GM12878 (cell line): ENCODE measurements around the gene MARF1. TPM values are rescaled to one million over a fixed set of nuclear protein-coding genes. Genes with fewer than 3 reads are reported as not detected.

Source experiments
- ATAC-seq: fragments of 200-7000 bp; cut with Tn5 transposase; 3 replicates; pipeline ENCODE4 v1.9.1; 2020; ENCODE audit warnings: mild to moderate bottlenecking, moderate library complexity
- BruUV-seq: library from RNA; stranded (reverse); fragments of 400-500 nt; replicated peaks from 2 replicates; lab custom pipeline; 2021; lab: Mats Ljungman, UMichigan
- CTCF ChIA-PET: fragments of 300-600 bp; sonication (Branson Sonifier 250); formaldehyde crosslinking; extraction: SDS; loops from one replicate; lab custom pipeline; 2021; ENCODE audit warnings: inconsistent platforms; lab: Yijun Ruan, JAX
- POLR2A ChIA-PET: fragments of 350-600 bp; formaldehyde crosslinking; extraction: SDS; loops from one replicate; lab custom pipeline; 2021; ENCODE audit warnings: inconsistent platforms; lab: Charles Lee
- RAD21 ChIA-PET: fragments of 300-600 bp; sonication (Branson Sonifier 250); formaldehyde crosslinking; loops from one replicate; lab custom pipeline; 2023; ENCODE audit warnings: antibody characterized with exemption; ENCODE audit not compliant: unreplicated experiment; lab: Charles Lee
- SMC1A ChIA-PET: fragments of 300-600 bp; sonication (Branson Sonifier 250); formaldehyde crosslinking; loops from one replicate; lab custom pipeline; 2023; ENCODE audit not compliant: unreplicated experiment, uncharacterized antibody; lab: Charles Lee
- DNase-seq: peaks from one replicate; pipeline ENCODE4 v3.0.0-alpha.2; 2011; ENCODE audit warnings: low read depth, low spot score
- FAIRE-seq: peaks from 3 replicates; lab custom pipeline; 2011; peaks lifted over from hg19 to GRCh38; lab: Jason Lieb, UNC
- H2AFZ ChIP-seq: 2 replicates; pipeline ENCODE4 v1.6.0; 2011; ENCODE audit warnings: low read depth, low read length, control low read depth; ENCODE audit not compliant: control insufficient read depth
- H3K27ac ChIP-seq: 2 replicates; pipeline ENCODE4 v1.5.1; 2011; ENCODE audit warnings: control low read depth; ENCODE audit not compliant: control insufficient read depth, insufficient read depth
- H3K27me3 ChIP-seq, 2 experiments: replicated peaks in 1 of 2; 2 replicates each; pipeline versions ENCODE4 v1.6.0 to v1.6.1; 2011; ENCODE audit warnings: low read length in 1 of 2; ENCODE audit not compliant: control insufficient read depth in 2 of 2, insufficient read depth in 2 of 2
- H3K36me3 ChIP-seq, 2 experiments: 2 replicates each; pipeline ENCODE4 v1.5.1; 2011; ENCODE audit warnings: low read length in 1 of 2; ENCODE audit not compliant: control insufficient read depth in 2 of 2, insufficient read depth in 2 of 2
- H3K4me1 ChIP-seq: 2 replicates; pipeline ENCODE4 v1.6.1; 2011; ENCODE audit warnings: mild to moderate bottlenecking, low read length, moderate library complexity, mixed read lengths; ENCODE audit not compliant: control insufficient read depth, insufficient read depth
- H3K4me2 ChIP-seq: 2 replicates; pipeline ENCODE4 v1.6.0; 2011; ENCODE audit warnings: control low read depth; ENCODE audit not compliant: control insufficient read depth, insufficient read depth
- H3K4me3 ChIP-seq: fragments of 200-600 bp; sonication (generic); 2 replicates; pipeline ENCODE4 v1.5.1; 2016
- H3K79me2 ChIP-seq: 2 replicates; pipeline ENCODE4 v1.6.0; 2011; ENCODE audit warnings: low read length; ENCODE audit not compliant: control insufficient read depth, insufficient read depth
- H3K9ac ChIP-seq: 2 replicates; pipeline ENCODE4 v1.8.0; 2011; ENCODE audit warnings: low read length, control low read depth, mixed read lengths; ENCODE audit not compliant: control insufficient read depth, insufficient read depth
- H3K9me3 ChIP-seq: replicated peaks from 3 replicates; pipeline ENCODE4 v1.5.1; 2011; ENCODE audit warnings: mild to moderate bottlenecking, low read length; ENCODE audit not compliant: control insufficient read depth, insufficient read depth
- H4K20me1 ChIP-seq: 2 replicates; pipeline ENCODE4 v1.6.0; 2011; ENCODE audit not compliant: control insufficient read depth, insufficient read depth
- ATF7 ChIP-seq: fragments of 450-650 bp; IDR thresholded peaks from 2 replicates; pipeline ENCODE4 v1.6.1; 2016; ENCODE audit warnings: low read depth, mild to moderate bottlenecking
- CREM ChIP-seq: IDR thresholded peaks from 2 replicates; pipeline ENCODE4 v1.6.1; 2014; ENCODE audit warnings: antibody characterized with exemption, low read depth
- E4F1 ChIP-seq: fragments of 450-650 bp; IDR thresholded peaks from 2 replicates; pipeline ENCODE4 v1.6.1; 2018; ENCODE audit warnings: borderline replicate concordance, mild to moderate bottlenecking; ENCODE audit not compliant: partially characterized antibody
- ELK1 ChIP-seq: IDR thresholded peaks from 2 replicates; pipeline ENCODE4 v1.6.1; 2012; ENCODE audit warnings: low read depth, low read length, improper control_type of control experiment
- ETV6 ChIP-seq, 2 experiments: fragments of 450-650 bp in 1 of 2; IDR thresholded peaks in 1 of 2; conservative IDR thresholded peaks in 1 of 2; 2 replicates each; pipeline ENCODE4 v1.6.1; 2014; ENCODE audit warnings: antibody characterized with exemption in 1 of 2, borderline replicate concordance in 1 of 2, low read depth in 1 of 2, mild to moderate bottlenecking in 1 of 2, moderate library complexity in 1 of 2
- MEF2A ChIP-seq: IDR thresholded peaks from 2 replicates; pipeline ENCODE4 v1.6.1; 2011; ENCODE audit warnings: low read depth, mild to moderate bottlenecking, low read length, moderate library complexity; ENCODE audit not compliant: insufficient read depth
- NFYB ChIP-seq: IDR thresholded peaks from 2 replicates; pipeline ENCODE4 v1.6.1; 2011; ENCODE audit warnings: low read depth, mild to moderate bottlenecking, low read length, improper control_type of control experiment, moderate library complexity; ENCODE audit not compliant: insufficient read depth
- NR2C1 ChIP-seq: fragments of 450-650 bp; IDR thresholded peaks from 2 replicates; pipeline ENCODE4 v1.6.1; 2017; ENCODE audit warnings: antibody characterized with exemption, mild to moderate bottlenecking, moderate library complexity
- POLR2A ChIP-seq: IDR thresholded peaks from 2 replicates; pipeline ENCODE4 v1.6.1; 2011; ENCODE audit warnings: low read depth, mild to moderate bottlenecking, low read length
- STAT1 ChIP-seq: fragments of 450-650 bp; conservative IDR thresholded peaks from 2 replicates; pipeline ENCODE4 v1.6.1; 2014; ENCODE audit warnings: antibody characterized with exemption, mild to moderate bottlenecking
- STAT3 ChIP-seq: IDR thresholded peaks from 2 replicates; pipeline ENCODE4 v1.6.1; 2011; ENCODE audit warnings: low read depth, low read length, improper control_type of control experiment
- YY1 ChIP-seq: IDR thresholded peaks from 2 replicates; pipeline ENCODE4 v1.6.1; 2011; ENCODE audit warnings: low read depth, mild to moderate bottlenecking, low read length
- ZBTB4 ChIP-seq: fragments of 450-650 bp; formaldehyde crosslinking; IDR thresholded peaks from 2 replicates; pipeline ENCODE4 v1.4.0; 2022; ENCODE audit warnings: mild to moderate bottlenecking, moderate library complexity
- WGBS: methylation state at CpG from one replicate; pipeline ENCODE4 v1.1.6; 2016; ENCODE audit warnings: low lambda C conversion rate; ENCODE audit not compliant: insufficient replicate concordance, insufficient coverage; ENCODE audit errors: missing lambda C conversion rate; 5-methylcytosine and 5-hydroxymethylcytosine counted together
- in situ Hi-C: fragments of 300-500 bp; cut with MboI; formaldehyde crosslinking; loops from 9 replicates; pipeline ENCODE4 v1.14.3; 2018; ENCODE audit warnings: mixed read lengths
- intact Hi-C: fragments of 100-400 bp; cut with micrococcal nuclease; formaldehyde crosslinking; loops from one replicate; pipeline ENCODE4 v1.14.2; 2022; ENCODE audit not compliant: unreplicated experiment
- polyA plus RNA-seq, 11 experiments: library from polyadenylated mRNA; depleted of rRNA in 4 of 11; unstranded in 6 of 11; stranded (reverse) in 5 of 11; fragments of >200 nt; fragmentation: Nextera tagmentation in 4 of 11; fragmentation: Illumina TruSeq in 1 of 11; extraction: Ambion mirVana in 4 of 11; extraction: Trizol in 1 of 11; gene quantifications; 1 replicate in 1 of 11; 2 replicates in 10 of 11; pipeline versions ENCODE4 v1.2.1 to v1.2.3, GENCODE V29; 2011 to 2016; ENCODE audit warnings: inconsistent platforms in 2 of 11, missing spikeins in 2 of 11, low read depth in 1 of 11
- total RNA-seq, 4 experiments: library from RNA; depleted of rRNA in 3 of 4; stranded (reverse); fragments of >200 nt in 3 of 4; fragmentation: Illumina TruSeq in 1 of 4; extraction: Trizol in 1 of 4; gene quantifications; 2 replicates each; pipeline versions ENCODE4 v1.2.1 to v1.2.3, GENCODE V29; 2013 to 2021
- TF ChIP-seq, protein P1 (sequence below): IDR thresholded peaks from 2 replicates; pipeline ENCODE4 v1.6.1; 2011; ENCODE audit warnings: mild to moderate bottlenecking, low read depth, low read length, moderate library complexity; ENCODE audit not compliant: insufficient replicate concordance

The MARF1 gene
- total and polyA plus RNA-seq, 10 of the 15 experiments (the other 5 are each of a cell fraction or from before 2014, with no cell fraction given): 4.5 to 40.1 (median 14.0) TPM

DNA sequence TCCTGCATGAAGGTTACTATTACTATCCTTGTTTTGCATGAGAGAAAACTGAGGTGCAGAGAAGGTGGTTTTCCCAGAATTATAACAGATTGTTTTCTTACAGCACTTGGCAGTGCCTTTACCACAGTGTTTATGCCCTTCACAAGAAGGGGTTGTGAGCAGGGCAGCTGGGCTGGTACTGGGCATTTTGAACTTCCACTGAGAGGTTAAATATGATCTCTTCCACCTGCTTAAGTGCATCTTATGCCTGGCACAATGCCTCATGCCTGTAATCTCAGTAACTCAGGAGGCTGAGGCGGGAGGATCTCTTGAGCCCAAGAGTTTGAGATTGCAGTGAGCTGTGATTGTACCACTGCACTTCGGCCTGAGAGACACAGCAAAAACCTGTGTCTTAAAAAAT lies 43.3 kb upstream of the MARF1 start:
- H3K36me3 ChIP-seq: peaks cover 12 to 60% of the 10 kb centered on the region in 2 experiments
- H3K4me2 ChIP-seq: no peak overlapping the region
- no peaks in the 10 kb centered on the region for H4K20me1 ChIP-seq
- H3K27me3 ChIP-seq: no peaks in the 10 kb centered on the region
- ChIA-PET CTCF (no interaction called here), POLR2A (no interaction called here), SMC1A (no interaction called here), RAD21 (no interaction called here)
- BruUV-seq: no TSS peak
- in situ Hi-C loops: no loop called here
- no peak overlapping the region for H2AFZ ChIP-seq
- no peak overlapping the region for H3K4me3 ChIP-seq
- intact Hi-C loops: no loop called here
- FAIRE-seq (no peak), ATAC-seq (no peak), DNase-seq (no peak)
- 92% methylated on average over 2 of the region's 2 CpGs for WGBS
- H3K79me2 ChIP-seq: peaks cover 2% of the 10 kb centered on the region; the same call in 1 of the 2 replicates
- H3K9ac ChIP-seq: no peak overlapping the region
- no peak overlapping the region for H3K27ac ChIP-seq
- no peaks in the 10 kb centered on the region for H3K4me1 ChIP-seq
- H3K9me3 ChIP-seq: no peaks in the 10 kb centered on the region
- TF ChIP-seq ATF7 (no peak), YY1 (no peak), ETV6 (conservative IDR thresholded peaks at IDR 0.05 in 1 of 2, IDR thresholded peaks at IDR 0.05 in 1 of 2; ENCODE audit: borderline replicate concordance in 1 of 2, low read depth in 1 of 2) (no peak), STAT3 (no peak), CREM (no peak), ZBTB4 (CRISPR knock-in tag) (no peak), E4F1 (no peak), MEF2A (no peak), NR2C1 (no peak), NFYB (no peak), POLR2A (no peak), ELK1 (no peak), STAT1 (no peak)
- TF ChIP-seq, protein P1, sequence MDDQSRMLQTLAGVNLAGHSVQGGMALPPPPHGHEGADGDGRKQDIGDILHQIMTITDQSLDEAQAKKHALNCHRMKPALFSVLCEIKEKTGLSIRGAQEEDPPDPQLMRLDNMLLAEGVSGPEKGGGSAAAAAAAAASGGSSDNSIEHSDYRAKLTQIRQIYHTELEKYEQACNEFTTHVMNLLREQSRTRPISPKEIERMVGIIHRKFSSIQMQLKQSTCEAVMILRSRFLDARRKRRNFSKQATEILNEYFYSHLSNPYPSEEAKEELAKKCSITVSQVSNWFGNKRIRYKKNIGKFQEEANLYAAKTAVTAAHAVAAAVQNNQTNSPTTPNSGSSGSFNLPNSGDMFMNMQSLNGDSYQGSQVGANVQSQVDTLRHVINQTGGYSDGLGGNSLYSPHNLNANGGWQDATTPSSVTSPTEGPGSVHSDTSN: no peak
